ENCODE measurements around the gene MTR.

DNA sequence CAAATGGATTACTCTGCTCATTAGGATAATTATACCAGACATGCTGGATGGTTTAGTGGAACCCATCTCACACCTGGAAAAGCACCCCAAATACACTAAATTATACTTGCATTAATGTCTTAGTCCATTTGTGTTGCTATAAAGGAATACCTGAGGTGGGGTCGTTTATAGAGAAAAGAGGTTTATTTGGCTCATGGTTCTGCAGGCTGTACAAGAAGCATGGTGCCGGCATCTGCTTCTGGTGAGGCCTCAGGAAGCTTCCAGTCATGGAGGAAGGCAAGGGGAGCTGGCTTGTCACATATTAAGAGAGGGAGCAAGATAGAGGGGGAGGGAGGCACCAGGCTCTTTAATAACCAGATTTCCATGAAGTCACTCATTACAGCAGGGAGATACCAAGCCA lies 113.6 kb downstream of the MTR start:
- TF ChIP-seq, protein P1, sequence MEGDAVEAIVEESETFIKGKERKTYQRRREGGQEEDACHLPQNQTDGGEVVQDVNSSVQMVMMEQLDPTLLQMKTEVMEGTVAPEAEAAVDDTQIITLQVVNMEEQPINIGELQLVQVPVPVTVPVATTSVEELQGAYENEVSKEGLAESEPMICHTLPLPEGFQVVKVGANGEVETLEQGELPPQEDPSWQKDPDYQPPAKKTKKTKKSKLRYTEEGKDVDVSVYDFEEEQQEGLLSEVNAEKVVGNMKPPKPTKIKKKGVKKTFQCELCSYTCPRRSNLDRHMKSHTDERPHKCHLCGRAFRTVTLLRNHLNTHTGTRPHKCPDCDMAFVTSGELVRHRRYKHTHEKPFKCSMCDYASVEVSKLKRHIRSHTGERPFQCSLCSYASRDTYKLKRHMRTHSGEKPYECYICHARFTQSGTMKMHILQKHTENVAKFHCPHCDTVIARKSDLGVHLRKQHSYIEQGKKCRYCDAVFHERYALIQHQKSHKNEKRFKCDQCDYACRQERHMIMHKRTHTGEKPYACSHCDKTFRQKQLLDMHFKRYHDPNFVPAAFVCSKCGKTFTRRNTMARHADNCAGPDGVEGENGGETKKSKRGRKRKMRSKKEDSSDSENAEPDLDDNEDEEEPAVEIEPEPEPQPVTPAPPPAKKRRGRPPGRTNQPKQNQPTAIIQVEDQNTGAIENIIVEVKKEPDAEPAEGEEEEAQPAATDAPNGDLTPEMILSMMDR (IDR thresholded peaks at IDR 0.05; ENCODE audit: low read depth, low read length, missing input control) = no peak
- no peak for TF ChIP-seq REST (IDR thresholded peaks at IDR 0.05)
- TF ChIP-seq MAX (IDR thresholded peaks at IDR 0.05) = no peak
- TF ChIP-seq TAF1 (conservative IDR thresholded peaks at IDR 0.05) = no peak
- TF ChIP-seq, protein P2, sequence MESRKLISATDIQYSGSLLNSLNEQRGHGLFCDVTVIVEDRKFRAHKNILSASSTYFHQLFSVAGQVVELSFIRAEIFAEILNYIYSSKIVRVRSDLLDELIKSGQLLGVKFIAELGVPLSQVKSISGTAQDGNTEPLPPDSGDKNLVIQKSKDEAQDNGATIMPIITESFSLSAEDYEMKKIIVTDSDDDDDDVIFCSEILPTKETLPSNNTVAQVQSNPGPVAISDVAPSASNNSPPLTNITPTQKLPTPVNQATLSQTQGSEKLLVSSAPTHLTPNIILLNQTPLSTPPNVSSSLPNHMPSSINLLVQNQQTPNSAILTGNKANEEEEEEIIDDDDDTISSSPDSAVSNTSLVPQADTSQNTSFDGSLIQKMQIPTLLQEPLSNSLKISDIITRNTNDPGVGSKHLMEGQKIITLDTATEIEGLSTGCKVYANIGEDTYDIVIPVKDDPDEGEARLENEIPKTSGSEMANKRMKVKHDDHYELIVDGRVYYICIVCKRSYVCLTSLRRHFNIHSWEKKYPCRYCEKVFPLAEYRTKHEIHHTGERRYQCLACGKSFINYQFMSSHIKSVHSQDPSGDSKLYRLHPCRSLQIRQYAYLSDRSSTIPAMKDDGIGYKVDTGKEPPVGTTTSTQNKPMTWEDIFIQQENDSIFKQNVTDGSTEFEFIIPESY (IDR thresholded peaks at IDR 0.05) = no peak
